ENCODE data around the gene DBT. TPM values are rescaled to one million over a fixed set of nuclear protein-coding genes. Genes with fewer than 3 reads are reported as not detected.
"Not testable (repeated sequence)": the region's sequence is repeated elsewhere in the genome, so short reads cannot be mapped to it uniquely, and the experiment has no call there.

Gene DBT
- polyA plus RNA-seq, 6 donors from 2014 or later = 2.1 to 7.2 (median 4.5) TPM

- H3K9me3 Mint-ChIP-seq = peaks cover under 1 to 13% (median 9%) of the 10 kb centered on the region in 7 donors
- H3K36me3 Mint-ChIP-seq = peaks cover 39 to 44% of the 10 kb centered on the region in 2 donors
- no peak overlapping the region for H3K27ac Mint-ChIP-seq
- no peak for DNase-seq
- H3K27me3 Mint-ChIP-seq = no peaks in the 10 kb centered on the region
- peaks cover 0 to 5% (median 3%) of the 10 kb centered on the region in 3 donors for H3K4me1 Mint-ChIP-seq
- ATAC-seq (ENCODE audit: low read depth in 2 of 2) = no peak
- no peak overlapping the region for H3K4me3 Mint-ChIP-seq
Observed at GRCh38 chr1:100206301-100206700, 43.3 kb downstream of the DBT start.

GRCh38 chr1:100205593-100205992, 44.0 kb downstream of the DBT start:
- H3K4me1 Mint-ChIP-seq; ATAC-seq (ENCODE audit: low read depth in 2 of 2); H3K27ac Mint-ChIP-seq: not testable (repeated sequence)

DNA sequence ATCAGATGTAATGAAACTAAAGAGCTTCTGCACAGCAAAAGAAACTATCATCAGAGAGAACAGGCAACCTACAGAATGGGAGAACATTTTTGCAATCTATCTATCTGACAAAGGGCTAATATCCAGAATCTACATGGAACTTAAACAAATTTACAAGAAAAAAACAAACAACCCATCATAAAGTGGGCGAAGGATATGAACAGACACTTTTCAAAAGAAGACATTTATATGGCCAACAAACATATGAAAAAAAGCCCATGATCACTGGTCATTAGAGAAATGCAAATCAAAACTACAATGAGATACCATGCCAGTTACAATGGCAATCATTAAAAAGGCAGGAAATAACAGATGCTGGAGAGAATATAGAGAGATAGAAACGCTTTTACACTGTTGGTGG, 44.5 kb downstream of the DBT start:
- H3K27me3 Mint-ChIP-seq; H3K27ac Mint-ChIP-seq; DNase-seq; H3K4me1 Mint-ChIP-seq; ATAC-seq (ENCODE audit: low read depth in 2 of 2); H3K4me3 Mint-ChIP-seq: not testable (repeated sequence)
- Mint-ChIP-seq H3K36me3 (peaks cover 47 to 54% of the 10 kb centered on the region in 2 donors), H3K9me3 (peaks cover 2 to 15% (median 9%) of the 10 kb centered on the region in 7 donors)

More at GRCh38 chr1:100205593-100205992, 44.0 kb downstream of the DBT start:
- DNase-seq, H3K4me3 Mint-ChIP-seq, H3K27me3 Mint-ChIP-seq: not testable (repeated sequence)
- Mint-ChIP-seq H3K9me3 (peaks cover 2 to 15% (median 9%) of the 10 kb centered on the region in 7 donors), H3K36me3 (peaks cover 45 to 51% of the 10 kb centered on the region in 2 donors)

GRCh38 chr1:100202703-100203102, 46.9 kb downstream of the DBT start:
- H3K36me3 Mint-ChIP-seq = peaks cover 62 to 72% of the 10 kb centered on the region in 2 donors
- not testable (repeated sequence) for H3K4me1 Mint-ChIP-seq; DNase-seq; H3K4me3 Mint-ChIP-seq; ATAC-seq (ENCODE audit: low read depth in 2 of 2); H3K27me3 Mint-ChIP-seq
- H3K27ac Mint-ChIP-seq = peak overlapping the region in 1 of 6 donors; percentile 27
- peaks cover 2 to 15% (median 9%) of the 10 kb centered on the region in 7 donors for H3K9me3 Mint-ChIP-seq

DNA sequence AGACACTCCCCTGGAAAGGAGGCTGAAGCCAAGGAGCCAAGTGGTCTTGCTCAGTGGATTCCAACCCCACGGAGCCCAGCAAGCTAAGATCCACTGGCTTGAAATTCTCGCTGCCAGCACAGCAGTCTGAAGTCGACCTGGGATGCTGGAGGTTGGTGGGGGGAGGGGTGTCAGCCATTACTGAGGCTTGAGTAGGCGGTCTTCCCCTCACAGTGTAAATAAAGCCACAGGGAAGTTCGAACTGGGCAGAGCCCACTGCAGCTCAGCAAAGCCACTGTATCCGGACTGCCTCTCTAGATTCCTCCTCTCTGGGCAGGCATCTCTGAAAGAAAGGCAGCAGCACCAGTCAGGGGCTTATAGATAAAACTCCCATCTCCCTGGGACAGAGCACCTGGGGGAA, 49.6 kb downstream of the DBT start:
- not testable (repeated sequence) for H3K27ac Mint-ChIP-seq; H3K4me3 Mint-ChIP-seq; DNase-seq; ATAC-seq (ENCODE audit: low read depth in 2 of 2); H3K4me1 Mint-ChIP-seq; H3K27me3 Mint-ChIP-seq
- peaks cover 71 to 76% of the 10 kb centered on the region in 2 donors for H3K36me3 Mint-ChIP-seq
- peaks cover under 1 to 12% (median 2%) of the 10 kb centered on the region in 7 donors for H3K9me3 Mint-ChIP-seq

DNA sequence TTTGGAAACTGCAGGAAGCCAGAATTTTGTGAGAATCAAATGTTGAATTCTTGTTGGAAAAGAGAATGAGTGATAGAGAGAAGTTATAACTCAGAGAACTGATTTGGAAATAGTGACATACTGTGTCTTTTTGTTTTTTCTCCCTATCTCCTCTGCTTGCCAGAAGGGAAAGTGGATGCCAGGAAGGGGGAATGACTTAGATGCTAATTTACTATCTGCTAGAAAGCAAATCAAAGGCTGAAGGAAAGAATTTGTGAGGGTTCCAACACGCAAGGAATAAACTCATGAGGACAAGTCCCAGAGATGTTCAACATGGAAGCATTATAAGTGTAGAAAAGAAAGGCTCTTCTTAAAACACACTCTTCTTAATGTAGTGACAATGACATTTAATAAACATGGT, 51.0 kb downstream of the DBT start:
- no peak overlapping the region for H3K4me3 Mint-ChIP-seq
- H3K9me3 Mint-ChIP-seq = peaks cover 0 to 9% (median 0%) of the 10 kb centered on the region in 7 donors
- no peaks in the 10 kb centered on the region for H3K4me1 Mint-ChIP-seq
- DNase-seq (no peak), ATAC-seq (ENCODE audit: low read depth in 2 of 2) (no peak)
- H3K27ac Mint-ChIP-seq = no peak overlapping the region
- no peaks in the 10 kb centered on the region for H3K27me3 Mint-ChIP-seq
- peaks cover 57 to 62% of the 10 kb centered on the region in 2 donors for H3K36me3 Mint-ChIP-seq

DNA sequence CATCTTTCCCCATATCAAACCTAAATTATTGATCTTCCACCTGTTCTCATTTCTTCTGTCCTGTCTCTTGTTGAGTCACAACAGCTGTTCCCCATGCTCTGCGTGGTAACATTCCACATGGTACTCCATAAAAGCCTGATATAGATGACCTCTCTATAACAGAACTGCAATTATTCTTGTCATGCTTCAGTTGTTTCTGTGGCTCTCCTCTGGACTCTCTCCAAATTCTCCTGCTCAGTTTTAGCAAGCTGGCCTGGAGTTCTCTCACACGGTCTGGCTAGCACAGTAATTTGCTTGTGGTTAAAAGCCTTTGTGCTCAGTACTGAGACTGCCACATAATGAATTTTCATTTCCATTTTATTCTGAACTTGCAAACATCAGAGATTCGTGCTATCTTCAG, 61.0 kb downstream of the DBT start:
- peaks cover 8 to 9% of the 10 kb centered on the region in 2 donors for H3K36me3 Mint-ChIP-seq
- H3K4me1 Mint-ChIP-seq = peaks cover 7 to 17% (median 14%) of the 10 kb centered on the region in 3 donors
- ATAC-seq (ENCODE audit: low read depth in 2 of 2) = no peak
- DNase-seq = no peak
- no peak overlapping the region for H3K27ac Mint-ChIP-seq
- no peaks in the 10 kb centered on the region for H3K9me3 Mint-ChIP-seq
- H3K4me3 Mint-ChIP-seq = no peak overlapping the region
- H3K27me3 Mint-ChIP-seq = no peaks in the 10 kb centered on the region

DNA sequence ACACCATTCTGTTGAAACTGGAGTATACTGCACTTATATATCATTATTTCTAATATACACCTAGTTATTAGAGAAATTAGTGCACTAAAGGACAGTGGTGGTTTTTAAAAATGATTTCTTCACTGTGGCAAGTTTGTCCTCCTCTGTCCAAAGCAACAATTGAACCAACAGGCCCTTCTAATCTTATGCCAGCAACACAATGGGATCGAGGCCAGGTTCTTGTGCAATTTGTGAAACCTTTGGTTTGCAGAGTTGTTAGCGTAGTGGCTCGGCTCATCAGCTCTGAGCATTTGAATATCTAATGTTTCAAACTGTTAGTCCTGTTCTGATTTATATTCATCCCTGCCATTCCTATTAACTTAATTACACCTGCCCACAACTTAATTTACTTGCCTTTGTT, 61.7 kb downstream of the DBT start:
- H3K4me1 Mint-ChIP-seq = peaks cover 7 to 17% (median 12%) of the 10 kb centered on the region in 3 donors
- ATAC-seq (ENCODE audit: low read depth in 2 of 2) (no peak), DNase-seq (no peak)
- H3K36me3 Mint-ChIP-seq = peaks cover 8 to 9% of the 10 kb centered on the region in 2 donors
- no peak overlapping the region for H3K27ac Mint-ChIP-seq
- H3K27me3 Mint-ChIP-seq = no peaks in the 10 kb centered on the region
- H3K4me3 Mint-ChIP-seq = no peak overlapping the region
- H3K9me3 Mint-ChIP-seq = no peaks in the 10 kb centered on the region

DNA sequence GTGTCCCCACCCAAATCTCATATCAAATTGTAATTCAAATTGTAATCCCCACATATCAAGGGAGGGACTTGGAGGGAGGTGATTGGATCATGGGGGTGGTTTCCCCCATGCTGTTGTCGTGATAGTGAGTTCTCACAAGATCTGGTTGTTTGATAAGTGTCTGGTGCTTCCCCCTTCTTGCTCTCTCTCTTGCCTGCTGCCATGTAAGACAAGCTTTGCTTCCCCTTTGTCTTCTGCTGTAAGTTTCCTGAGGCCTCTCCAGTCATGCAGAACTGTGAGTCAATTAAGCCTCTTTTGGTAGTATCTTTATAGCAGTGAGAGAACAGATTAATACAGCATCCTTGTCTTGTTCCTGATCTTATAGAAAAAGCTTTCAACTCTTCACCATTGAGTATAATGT, 65.1 kb downstream of the DBT start:
- Mint-ChIP-seq H3K9me3 (no peaks in the 10 kb centered on the region), H3K4me1 (peaks cover 7 to 17% (median 9%) of the 10 kb centered on the region in 3 donors), H3K27me3 (no peaks in the 10 kb centered on the region), H3K4me3 (no peak overlapping the region), H3K27ac (peak overlapping the region; percentile 44 to 93 (median 66)), H3K36me3 (no peaks in the 10 kb centered on the region)
- ATAC-seq (ENCODE audit: low read depth in 2 of 2) = peak; percentile 99 to 100
- DNase-seq = peak; percentile 66

GRCh38 chr1:100183370-100183769, 66.3 kb downstream of the DBT start:
- ATAC-seq (ENCODE audit: low read depth in 2 of 2) = no peak
- peaks cover 7 to 17% (median 9%) of the 10 kb centered on the region in 3 donors for H3K4me1 Mint-ChIP-seq
- no peaks in the 10 kb centered on the region for H3K36me3 Mint-ChIP-seq

DNA sequence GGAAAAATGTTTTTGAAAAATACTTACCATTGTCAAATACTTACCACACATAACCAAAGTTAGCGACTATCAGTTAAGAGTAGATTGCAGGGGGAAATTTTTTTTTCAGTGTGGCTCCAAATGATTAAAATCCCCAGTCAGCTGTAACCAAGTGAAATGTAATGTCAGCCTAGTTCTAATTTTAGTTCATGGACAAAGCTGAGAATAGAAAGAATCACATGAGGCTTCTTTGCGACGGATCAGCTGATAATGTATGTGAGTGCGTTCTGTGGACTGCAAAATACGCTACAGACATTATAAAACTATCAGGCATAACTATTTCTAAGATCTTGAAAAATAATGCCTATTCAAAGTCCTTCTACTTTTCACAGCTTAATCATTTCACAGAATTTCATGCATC, 71.5 kb downstream of the DBT start, which contains the start of gene LRRC39:
Gene LRRC39, minus strand, starts transcription at position 166 of the 400 bp plus-strand sequence. CDS start 9,740 bp downstream, outside the sequence.
- Mint-ChIP-seq H3K4me1 (no peaks in the 10 kb centered on the region), H3K27ac (peak within 1 kb of the TSS in 2 of 6 donors; percentile 16 to 29), H3K4me3 (no peak within 1 kb of the TSS), H3K27me3 (no peaks in the 10 kb centered on the region), H3K36me3 (no peaks in the 10 kb centered on the region), H3K9me3 (no peaks in the 10 kb centered on the region)
- DNase-seq (no peak), ATAC-seq (ENCODE audit: low read depth in 2 of 2) (no peak)

More at GRCh38 chr1:100183370-100183769, 66.3 kb downstream of the DBT start:
- H3K27me3 Mint-ChIP-seq = no peaks in the 10 kb centered on the region
- H3K9me3 Mint-ChIP-seq = no peaks in the 10 kb centered on the region
- DNase-seq = no peak
- H3K4me3 Mint-ChIP-seq = peak overlapping the region in 1 of 8 donors; percentile 44
- H3K27ac Mint-ChIP-seq = no peak overlapping the region

DNA sequence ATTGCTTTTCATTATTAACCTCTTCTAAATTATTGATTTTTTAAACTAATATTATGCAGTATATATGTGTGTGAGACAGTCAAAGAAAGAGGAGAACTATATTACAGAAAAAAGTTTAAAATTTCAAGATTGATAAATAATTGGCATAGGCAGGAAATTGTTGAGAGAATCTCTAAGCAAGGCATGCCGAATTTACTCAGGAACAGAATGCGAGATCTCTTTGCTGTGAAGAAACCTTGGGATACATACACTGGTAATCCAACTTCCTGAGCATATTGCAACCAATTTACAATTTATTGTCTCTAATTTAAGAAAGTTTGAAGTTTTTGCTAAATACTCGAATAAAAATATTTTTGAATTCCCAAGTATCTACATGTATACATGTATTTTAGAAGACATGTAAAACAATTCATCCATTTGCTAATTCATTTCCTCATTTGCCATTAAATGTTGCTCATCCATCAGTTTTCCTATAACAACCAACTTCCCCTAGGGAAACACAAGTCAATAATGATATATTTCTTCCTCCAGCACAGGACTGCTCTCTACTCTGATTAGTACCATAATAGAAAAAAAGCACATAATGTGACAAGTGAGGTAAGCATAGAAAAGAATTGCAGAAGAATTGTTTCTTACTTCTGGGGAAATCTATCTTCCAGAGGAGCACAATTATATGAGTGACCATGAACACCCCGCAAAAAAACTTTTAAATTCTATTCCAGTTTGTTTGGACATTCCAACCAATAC, 72.2 kb downstream of the DBT start:
- Mint-ChIP-seq H3K4me1 (no peaks in the 10 kb centered on the region), H3K4me3 (no peak overlapping the region), H3K27me3 (no peaks in the 10 kb centered on the region), H3K36me3 (no peaks in the 10 kb centered on the region), H3K27ac (no peak overlapping the region), H3K9me3 (no peaks in the 10 kb centered on the region)
- ATAC-seq (ENCODE audit: low read depth in 2 of 2) = no peak
- DNase-seq = no peak

- ATAC-seq (ENCODE audit: low read depth in 2 of 2) (no peak), DNase-seq (no peak)
- Mint-ChIP-seq H3K4me3 (no peak overlapping the region), H3K9me3 (peaks cover 0 to 5% (median 0%) of the 10 kb centered on the region in 7 donors), H3K36me3 (no peaks in the 10 kb centered on the region), H3K27ac (no peak overlapping the region), H3K27me3 (no peaks in the 10 kb centered on the region), H3K4me1 (no peaks in the 10 kb centered on the region)
Observed at GRCh38 chr1:100168051-100168450, 81.6 kb downstream of the DBT start.

GRCh38 chr1:100164702-100165101, 84.9 kb downstream of the DBT start:
- DNase-seq = no peak
- no peak for ATAC-seq (ENCODE audit: low read depth in 2 of 2)

More at GRCh38 chr1:100164702-100165101, 84.9 kb downstream of the DBT start:
- Mint-ChIP-seq H3K27ac (no peak overlapping the region), H3K4me1 (no peaks in the 10 kb centered on the region), H3K4me3 (no peak overlapping the region), H3K27me3 (no peaks in the 10 kb centered on the region), H3K36me3 (no peaks in the 10 kb centered on the region), H3K9me3 (peaks cover 0 to 5% (median 0%) of the 10 kb centered on the region in 7 donors)

Data from naive B cell (primary cell).